SH-SY5Y (cell line): ENCODE results near the gene PCNX1.

Source experiments
- GATA2 ChIP-seq: IDR thresholded peaks from 2 replicates; pipeline ENCODE4 v1.6.1; 2011; ENCODE audit warnings: mild to moderate bottlenecking, low read depth, low read length
- GATA3 ChIP-seq: IDR thresholded peaks from 2 replicates; pipeline ENCODE4 v1.6.1; 2011; ENCODE audit warnings: low read depth, mild to moderate bottlenecking, low read length, moderate library complexity

Gene PCNX1

DNA sequence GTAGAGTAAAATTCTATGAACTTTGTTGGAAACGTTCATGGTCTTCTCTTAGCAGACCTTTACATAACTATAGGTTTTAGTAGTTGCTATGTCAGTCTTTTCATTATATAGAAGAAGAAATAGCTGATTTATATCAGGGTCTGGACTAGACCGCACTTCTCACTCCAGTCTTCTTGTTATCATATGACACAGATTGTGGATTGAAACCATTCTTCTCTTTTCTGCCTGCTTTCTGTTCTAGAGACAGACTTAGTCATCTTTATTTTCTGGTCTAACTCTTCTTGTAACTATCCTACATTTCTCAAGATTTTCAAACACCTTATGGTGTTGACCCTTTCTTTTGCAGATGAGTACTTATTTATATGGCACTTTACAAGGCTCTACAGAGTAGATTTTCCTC lies 55.7 kb downstream of the PCNX1 start:
- no peak for TF ChIP-seq GATA2
- no peak for TF ChIP-seq GATA3

DNA sequence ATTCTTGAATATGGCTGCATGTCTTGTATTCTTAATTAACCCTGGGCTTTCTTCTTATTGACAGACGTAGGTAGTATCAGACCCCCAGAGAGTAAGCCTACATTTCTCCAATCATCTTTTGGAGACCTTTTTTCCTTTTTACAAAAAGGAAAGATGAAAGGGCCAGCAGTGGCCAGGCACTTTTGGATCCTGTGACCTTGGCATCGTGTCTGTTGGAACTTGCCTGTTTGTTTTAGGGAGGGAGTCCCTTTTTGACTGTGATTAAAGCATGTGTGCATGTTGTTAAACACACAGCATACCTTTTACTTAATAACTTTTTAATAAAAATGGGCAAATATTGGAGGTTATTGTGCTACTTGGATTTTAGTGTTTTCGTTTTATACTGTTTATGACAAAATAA lies 57.2 kb downstream of the PCNX1 start:
- TF ChIP-seq GATA2 (no peak), GATA3 (no peak)

DNA sequence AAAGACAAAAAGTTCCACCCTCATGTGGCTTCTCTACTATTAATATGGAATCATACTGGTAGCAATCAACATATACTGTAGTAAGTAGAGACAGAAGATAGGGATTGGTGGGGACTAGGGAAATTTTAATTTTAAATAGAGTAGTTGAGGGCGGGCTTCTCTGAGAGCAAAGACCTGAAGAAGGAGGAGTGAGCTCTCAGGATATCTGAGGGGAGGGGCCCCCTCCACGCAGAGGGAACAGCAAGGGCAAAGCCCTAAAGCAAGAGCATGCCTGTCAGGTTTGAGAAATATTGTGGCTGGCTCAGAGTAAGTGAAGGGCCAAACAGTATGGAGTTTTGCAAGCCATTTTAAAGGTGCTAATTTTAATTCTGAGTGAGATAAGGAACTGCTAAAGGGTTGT lies 64.3 kb downstream of the PCNX1 start:
- TF ChIP-seq GATA2 (no peak), GATA3 (no peak)

DNA sequence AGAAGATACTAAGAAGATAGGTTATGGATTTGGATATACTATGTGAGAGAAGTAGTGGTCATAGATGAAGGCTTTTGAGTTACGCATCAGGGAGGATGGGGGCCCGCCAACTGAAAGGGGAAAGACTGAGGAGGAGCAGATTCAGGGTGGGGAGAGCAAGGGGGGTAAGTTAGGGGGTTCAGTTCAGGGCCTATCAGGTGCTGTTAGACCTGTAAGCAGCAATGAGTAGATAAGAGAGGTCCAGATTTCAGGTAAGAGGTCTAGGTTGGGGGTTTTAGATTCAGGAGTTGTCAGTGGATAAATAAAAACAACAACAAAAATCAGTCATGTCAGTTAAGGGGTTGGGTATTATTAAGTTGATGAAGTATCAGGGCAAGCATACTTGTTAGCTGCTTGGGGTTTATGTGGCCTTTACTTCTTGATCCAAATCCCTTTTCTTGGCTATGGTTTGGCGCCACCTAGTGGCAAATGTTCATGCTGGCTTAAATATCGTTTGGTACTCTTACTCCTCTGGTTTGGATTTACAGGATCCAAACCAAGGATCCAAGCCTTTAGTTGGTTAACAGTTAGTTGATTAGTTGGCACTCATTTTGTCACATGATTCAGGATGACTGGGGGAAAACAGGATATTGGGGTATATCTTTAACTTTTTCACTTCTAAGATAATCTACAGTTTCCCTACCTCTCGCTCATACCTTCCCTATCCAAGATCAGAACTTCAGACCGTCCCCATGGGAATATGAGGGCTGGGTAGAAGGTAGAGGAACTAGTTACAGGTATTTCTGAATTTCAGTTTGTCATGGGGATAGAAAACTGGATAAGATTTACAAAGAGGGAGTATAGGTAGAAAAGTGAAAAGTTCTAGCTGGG lies 65.1 kb downstream of the PCNX1 start:
- TF ChIP-seq GATA2 = no peak
- TF ChIP-seq GATA3 = no peak

DNA sequence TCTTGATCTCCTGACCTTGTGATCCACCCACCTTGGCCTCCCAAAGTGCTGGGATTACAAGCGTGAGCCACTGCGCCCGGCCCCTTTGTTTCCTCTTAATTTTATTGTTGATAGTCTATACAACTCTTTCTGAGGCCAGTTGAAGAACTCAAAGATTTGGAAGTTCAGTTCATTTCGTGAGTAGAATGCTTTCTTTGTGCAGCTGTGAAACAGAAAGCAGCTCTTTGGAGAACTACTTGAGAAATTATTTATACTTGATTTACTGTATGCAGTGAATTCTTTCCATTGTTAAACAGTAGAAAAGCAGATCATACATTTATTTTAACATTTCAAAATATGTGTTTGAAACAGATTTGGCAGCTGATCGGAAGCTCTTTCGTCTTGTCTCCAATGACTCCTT lies 69.3 kb downstream of the PCNX1 start:
- TF ChIP-seq GATA3 = no peak
- TF ChIP-seq GATA2 = no peak

DNA sequence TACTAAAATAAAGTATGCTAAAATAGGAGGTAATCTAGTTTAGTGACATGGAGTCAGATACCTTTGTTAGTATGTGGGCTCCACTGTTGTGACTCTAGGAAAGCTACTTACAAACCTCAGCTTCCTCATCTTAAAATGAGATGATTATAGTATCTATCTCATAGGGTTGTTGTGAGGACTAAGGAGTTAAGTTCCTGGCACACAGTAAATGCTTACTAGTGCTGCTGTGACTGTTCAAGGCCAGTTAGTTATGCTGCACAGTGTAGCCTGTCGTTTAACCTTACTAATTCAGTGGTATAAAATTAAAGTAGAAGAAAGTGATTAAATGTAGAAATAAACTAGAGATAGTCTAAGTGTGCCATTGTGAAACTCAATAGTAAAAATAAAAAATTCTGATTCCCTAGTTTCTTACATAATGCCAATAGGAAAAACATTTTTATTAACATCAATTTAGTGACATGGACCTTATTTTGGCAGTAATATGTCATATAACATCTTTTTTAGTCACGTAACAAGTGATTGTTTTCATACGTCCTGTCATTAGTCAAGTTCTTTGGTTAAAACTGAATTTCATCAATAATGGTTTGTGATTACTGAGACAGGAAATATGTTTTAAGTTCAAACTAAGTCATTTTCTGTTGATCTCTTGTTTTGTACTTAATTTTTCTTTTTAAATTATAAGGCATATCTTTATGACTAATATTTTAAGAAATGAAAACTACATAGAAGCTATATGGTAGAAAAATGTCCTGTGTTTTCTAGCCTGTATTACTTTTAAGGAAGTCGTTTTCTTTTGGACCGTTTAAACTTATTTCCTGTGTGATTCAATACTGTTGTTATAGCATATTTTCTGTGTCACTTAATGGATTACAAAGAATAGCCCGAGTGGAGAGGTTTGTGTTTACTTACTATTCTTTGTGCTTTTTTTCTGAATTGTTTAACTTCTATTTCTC lies 74.0 kb downstream of the PCNX1 start:
- TF ChIP-seq GATA2 (no peak), GATA3 (no peak)

DNA sequence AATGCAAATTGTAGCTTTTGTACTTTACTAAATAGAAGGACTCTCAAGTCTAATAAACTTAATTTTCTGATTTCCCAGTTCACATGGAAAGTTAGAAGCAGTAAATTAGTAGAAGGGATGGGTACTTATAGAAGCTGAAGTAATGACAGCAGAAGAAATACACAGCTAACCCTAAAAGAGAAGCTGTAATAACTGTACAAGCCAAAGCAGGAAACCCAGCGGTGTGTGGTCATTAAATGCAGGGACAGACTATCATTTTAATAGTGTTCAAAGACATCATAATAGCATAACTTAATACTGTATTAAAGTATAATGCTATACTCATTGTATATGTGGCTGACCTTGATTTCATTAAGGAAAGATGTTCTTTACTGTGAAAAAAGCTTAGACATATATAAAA lies 74.9 kb downstream of the PCNX1 start:
- no peak for TF ChIP-seq GATA2
- no peak for TF ChIP-seq GATA3

DNA sequence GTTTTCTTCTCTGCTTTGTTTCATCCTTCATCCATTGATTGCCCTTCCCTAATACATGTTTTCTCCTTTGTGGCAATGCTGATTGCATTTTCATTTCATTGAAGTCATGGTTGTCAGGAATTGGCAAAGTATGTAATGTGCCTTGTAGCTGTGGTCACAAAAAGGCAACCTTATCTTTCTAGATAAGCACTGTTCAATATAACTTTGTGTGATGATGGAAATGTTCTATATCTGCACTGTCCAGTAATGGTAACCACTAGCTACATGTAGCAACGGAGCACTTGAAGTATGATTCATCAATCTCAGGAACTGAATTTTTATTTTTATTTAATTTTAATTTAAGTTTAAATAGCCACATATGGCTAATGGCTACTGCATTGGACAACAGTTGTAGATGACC lies 79.8 kb downstream of the PCNX1 start:
- no peak for TF ChIP-seq GATA2
- no peak for TF ChIP-seq GATA3

DNA sequence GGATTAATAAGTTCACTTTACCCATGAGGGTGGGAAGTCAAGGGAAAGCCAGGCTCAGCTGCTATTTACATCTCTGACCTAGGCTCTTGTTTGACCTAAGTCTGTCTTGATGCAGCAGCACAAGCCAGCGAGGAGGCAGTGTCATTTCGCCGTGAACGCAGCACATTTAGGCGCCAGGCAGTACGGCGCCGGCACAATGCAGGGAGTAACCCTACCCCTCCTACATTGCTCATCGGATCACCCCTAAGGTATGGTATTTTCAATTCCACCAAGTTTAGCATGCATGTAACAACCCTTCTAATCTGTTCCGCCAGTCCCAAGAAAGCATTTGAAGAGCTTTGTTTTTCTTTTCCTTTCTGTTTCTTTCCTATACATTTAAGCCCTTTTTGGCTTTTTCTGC lies 81.2 kb downstream of the PCNX1 start:
- no peak for TF ChIP-seq GATA2
- TF ChIP-seq GATA3 = no peak

DNA sequence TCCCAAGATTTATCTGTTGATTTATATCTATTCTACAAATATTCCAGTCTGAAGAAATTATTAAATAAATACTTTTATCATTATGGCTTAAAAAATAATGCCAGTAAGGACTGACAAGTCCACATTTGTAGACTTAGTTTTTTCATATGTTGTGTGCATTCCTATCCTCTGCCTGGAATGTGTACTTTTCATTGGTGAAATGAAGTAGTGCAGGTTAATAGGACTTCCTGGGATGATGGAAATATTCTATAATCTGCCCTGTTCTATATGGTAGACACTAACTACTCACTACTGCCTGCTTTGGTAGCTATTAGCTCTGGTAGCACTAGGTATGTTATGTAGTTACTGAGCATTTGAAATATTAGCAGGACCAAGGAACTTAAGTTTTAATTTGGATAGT lies 86.7 kb downstream of the PCNX1 start:
- TF ChIP-seq GATA2 (no peak), GATA3 (no peak)

DNA sequence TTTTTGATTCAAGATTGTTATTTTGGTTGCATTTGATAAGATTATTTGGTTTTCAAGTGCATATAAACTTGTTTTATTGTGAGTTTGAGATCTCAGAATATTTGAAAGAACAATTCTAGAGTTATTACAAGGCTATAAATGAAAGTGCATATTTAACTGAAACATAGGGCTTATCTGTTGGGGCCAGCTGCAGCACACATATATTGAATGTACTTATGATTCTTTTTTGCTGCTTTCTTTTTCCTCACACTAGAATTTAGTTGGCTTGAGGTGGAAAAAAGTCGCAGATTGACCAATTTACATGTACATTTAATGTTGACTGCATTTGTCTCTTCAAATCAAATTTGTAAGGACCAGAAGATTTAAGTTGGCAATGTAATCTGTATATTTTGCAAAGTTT lies 88.0 kb downstream of the PCNX1 start:
- no peak for TF ChIP-seq GATA2
- no peak for TF ChIP-seq GATA3

DNA sequence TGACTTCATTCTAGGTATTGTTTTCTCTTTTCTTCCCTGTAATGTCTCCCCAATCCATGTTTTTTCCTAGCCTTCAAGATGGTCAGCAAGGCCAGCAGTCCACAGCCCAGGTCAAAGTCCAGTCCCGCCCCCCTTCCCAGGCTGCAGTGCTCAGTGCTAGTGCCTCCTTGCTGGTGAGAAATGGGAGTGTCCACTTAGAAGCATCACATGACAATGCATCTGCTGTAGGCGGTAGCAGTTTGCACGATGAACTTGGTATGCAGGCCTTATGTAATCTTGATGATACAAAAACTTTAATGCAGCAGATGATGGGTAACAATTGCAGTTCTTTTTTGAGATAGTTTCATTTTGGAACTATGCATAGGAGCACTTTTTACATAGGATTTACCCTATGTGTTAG lies 88.4 kb downstream of the PCNX1 start:
- no peak for TF ChIP-seq GATA2
- TF ChIP-seq GATA3 = no peak

DNA sequence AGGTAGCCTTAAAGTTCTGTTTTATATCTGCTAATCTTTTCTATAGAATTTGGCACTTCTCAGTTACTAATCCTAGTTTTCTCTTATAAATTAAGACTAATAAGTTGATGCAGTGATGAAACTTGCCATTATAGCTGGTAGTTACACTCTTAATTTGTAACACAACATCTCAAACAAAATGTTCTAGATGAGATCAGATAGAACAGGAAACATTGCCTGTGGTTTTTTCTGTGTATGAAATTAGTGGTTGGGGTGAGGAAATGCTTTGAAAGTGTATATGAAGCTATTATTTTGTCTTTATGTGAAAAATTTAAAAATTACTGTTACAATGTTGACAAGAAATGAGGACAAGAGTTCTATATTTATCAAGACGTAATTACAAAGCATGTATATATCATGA lies 91.9 kb downstream of the PCNX1 start:
- TF ChIP-seq GATA3 (no peak), GATA2 (no peak)

DNA sequence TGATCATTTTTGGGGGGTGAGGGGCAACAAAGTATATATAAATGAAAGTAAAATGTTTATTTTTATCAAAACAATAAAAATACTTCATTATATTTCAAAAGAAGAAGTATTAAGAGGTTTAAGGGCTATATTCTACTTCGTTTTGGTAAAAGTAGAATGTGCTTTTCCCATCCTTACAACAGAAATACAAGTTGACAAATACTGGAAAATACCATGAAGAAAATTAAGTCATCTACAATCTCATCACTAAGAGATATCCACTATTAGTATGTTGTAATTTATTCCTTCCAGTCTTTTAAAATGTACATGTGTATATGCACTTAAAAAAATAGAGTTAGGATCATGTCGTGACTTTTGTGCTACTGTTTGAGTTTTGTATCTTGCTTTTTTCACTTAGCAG lies 92.8 kb downstream of the PCNX1 start:
- TF ChIP-seq GATA2 (no peak), GATA3 (no peak)

DNA sequence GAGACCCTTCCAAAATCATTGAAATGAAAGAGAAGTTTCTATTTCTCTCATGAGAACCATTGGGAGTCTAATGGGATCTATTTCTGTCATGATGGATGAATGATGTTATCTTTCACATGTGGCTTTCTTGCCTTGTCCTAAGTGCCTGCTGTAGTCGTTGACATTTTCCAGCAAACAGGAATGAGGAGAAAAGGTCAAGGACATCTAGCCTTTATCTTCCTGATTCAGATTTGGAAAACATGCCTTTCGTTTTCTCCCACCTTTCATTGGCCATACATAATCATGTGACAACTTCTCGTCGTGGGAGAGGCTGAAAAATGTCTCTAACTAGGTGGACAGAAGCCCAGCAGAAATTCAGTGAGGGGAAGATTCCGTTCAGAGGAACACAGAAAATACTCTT lies 94.5 kb downstream of the PCNX1 start:
- TF ChIP-seq GATA2 = no peak
- no peak for TF ChIP-seq GATA3
